Neural cell (in vitro differentiated cells): ENCODE data around the gene SMIM43.

Experiments
- EZH2 ChIP-seq: fragments of 200-600, 300-800 bp; shearing (Covaris generic), sonication (generic); IDR thresholded peaks from 2 replicates; pipeline ENCODE4 v1.6.1; 2014; ENCODE audit warnings: antibody characterized with exemption, low read length, borderline replicate concordance, mild to moderate bottlenecking; ENCODE audit not compliant: insufficient read depth, poor library complexity, severe bottlenecking
- TF ChIP-seq, protein P1 (sequence below): fragments of 450-650 bp; IDR thresholded peaks from 2 replicates; pipeline ENCODE4 v1.5.1; 2014; ENCODE audit warnings: antibody characterized with exemption, mild to moderate bottlenecking, moderate library complexity; ENCODE audit not compliant: poor library complexity, severe bottlenecking

DNA sequence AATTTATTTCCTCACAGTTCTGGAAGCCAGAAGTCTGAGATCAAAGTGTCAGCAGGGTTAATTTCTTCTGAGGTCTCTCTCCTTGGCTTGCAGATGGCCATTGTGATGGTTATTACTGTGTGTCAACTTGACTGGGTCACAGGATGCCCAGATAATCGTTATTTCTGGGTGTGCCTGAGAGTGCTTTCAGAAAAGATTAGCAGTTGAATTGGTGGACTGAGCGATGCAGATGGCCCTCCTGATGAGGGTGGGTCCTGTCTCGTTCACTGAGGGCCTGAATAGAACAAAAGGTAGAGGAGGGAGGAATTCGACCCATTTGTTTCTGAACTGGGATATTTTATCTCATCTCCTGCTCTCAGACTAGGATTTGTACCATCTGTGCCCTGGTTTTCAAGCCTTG, 15.7 kb downstream of the SMIM43 start:
- TF ChIP-seq, protein P1, sequence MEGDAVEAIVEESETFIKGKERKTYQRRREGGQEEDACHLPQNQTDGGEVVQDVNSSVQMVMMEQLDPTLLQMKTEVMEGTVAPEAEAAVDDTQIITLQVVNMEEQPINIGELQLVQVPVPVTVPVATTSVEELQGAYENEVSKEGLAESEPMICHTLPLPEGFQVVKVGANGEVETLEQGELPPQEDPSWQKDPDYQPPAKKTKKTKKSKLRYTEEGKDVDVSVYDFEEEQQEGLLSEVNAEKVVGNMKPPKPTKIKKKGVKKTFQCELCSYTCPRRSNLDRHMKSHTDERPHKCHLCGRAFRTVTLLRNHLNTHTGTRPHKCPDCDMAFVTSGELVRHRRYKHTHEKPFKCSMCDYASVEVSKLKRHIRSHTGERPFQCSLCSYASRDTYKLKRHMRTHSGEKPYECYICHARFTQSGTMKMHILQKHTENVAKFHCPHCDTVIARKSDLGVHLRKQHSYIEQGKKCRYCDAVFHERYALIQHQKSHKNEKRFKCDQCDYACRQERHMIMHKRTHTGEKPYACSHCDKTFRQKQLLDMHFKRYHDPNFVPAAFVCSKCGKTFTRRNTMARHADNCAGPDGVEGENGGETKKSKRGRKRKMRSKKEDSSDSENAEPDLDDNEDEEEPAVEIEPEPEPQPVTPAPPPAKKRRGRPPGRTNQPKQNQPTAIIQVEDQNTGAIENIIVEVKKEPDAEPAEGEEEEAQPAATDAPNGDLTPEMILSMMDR, result no peak
- no peak for TF ChIP-seq EZH2
